ENCODE data around the gene IL22RA1. TPM values are rescaled to one million over a fixed set of nuclear protein-coding genes. Genes with fewer than 3 reads are reported as not detected.

IL22RA1 gene
- total and polyA plus RNA-seq, 7 donors = 0.16 to 18.5 (median 7.2) TPM; not detected in 2

DNA sequence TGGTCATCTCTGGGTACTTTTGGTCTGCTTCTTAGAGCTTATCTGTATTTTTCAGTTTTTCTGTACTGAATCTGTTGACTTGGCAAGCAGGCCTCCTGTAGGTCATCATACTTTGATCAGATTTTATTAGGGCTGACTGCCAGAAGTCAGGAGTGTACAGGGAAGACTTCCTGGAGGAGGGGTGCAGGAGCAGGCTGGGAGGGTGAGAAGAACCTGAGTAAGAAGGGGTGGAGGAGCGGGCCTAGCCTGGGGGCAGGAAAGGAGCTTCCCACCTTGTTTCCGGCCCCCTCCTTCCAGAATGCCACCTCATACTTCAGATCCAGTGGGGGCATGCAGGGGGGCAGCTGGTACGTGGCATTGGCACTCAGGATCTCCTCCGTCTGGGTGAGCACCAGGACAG, 18.3 kb upstream of the IL22RA1 start:
- Histone ChIP-seq H3K27me3 (no peaks in the 10 kb centered on the region), H3K4me3 (no peak overlapping the region), H3K27ac (no peak overlapping the region), H3K4me1 (no peaks in the 10 kb centered on the region), H3K9me3 (no peaks in the 10 kb centered on the region), H3K36me3 (no peaks in the 10 kb centered on the region)
- TF ChIP-seq CTCF (IDR thresholded peaks at IDR 0.05) (no peak), POLR2A (IDR thresholded peaks at IDR 0.05) (no peak), EP300 (IDR thresholded peaks at IDR 0.05) (no peak), POLR2AphosphoS5 (IDR thresholded peaks at IDR 0.05) (no peak)
- intact Hi-C loops (cut with DNase I) = no loop called here
- WGBS, 2 donors = 36 to 66% methylated on average over 4 of the region's 4 CpGs
- DNase-seq = no peak

- Histone ChIP-seq H3K4me3 (no peak overlapping the region), H3K27ac (no peak overlapping the region), H3K27me3 (no peaks in the 10 kb centered on the region), H3K9me3 (no peaks in the 10 kb centered on the region), H3K36me3 (no peaks in the 10 kb centered on the region), H3K4me1 (no peaks in the 10 kb centered on the region)
- intact Hi-C loops (cut with DNase I) = no loop called here
- WGBS, 2 donors = 91% methylated on average over 5 of the region's 5 CpGs
- DNase-seq = peak; percentile 8
- TF ChIP-seq POLR2AphosphoS5 (IDR thresholded peaks at IDR 0.05) (no peak), EP300 (IDR thresholded peaks at IDR 0.05) (no peak), CTCF (IDR thresholded peaks at IDR 0.05) (no peak), POLR2A (IDR thresholded peaks at IDR 0.05) (no peak)
Observed at GRCh38 chr1:24159366-24159765, 16.4 kb upstream of the IL22RA1 start.

- Histone ChIP-seq H3K27ac (no peak overlapping the region), H3K4me1 (no peaks in the 10 kb centered on the region), H3K4me3 (no peak overlapping the region), H3K27me3 (no peaks in the 10 kb centered on the region), H3K36me3 (no peaks in the 10 kb centered on the region), H3K9me3 (no peaks in the 10 kb centered on the region)
- DNase-seq = no peak
- WGBS, 2 donors = 89 to 91% methylated on average over 6 of the region's 6 CpGs
- TF ChIP-seq EP300 (IDR thresholded peaks at IDR 0.05) (no peak), POLR2A (IDR thresholded peaks at IDR 0.05) (no peak), POLR2AphosphoS5 (IDR thresholded peaks at IDR 0.05) (no peak), CTCF (IDR thresholded peaks at IDR 0.05) (no peak)
- intact Hi-C loops (cut with DNase I) = no loop called here
Observed at GRCh38 chr1:24157918-24158481, 15.1 kb upstream of the IL22RA1 start.

DNA sequence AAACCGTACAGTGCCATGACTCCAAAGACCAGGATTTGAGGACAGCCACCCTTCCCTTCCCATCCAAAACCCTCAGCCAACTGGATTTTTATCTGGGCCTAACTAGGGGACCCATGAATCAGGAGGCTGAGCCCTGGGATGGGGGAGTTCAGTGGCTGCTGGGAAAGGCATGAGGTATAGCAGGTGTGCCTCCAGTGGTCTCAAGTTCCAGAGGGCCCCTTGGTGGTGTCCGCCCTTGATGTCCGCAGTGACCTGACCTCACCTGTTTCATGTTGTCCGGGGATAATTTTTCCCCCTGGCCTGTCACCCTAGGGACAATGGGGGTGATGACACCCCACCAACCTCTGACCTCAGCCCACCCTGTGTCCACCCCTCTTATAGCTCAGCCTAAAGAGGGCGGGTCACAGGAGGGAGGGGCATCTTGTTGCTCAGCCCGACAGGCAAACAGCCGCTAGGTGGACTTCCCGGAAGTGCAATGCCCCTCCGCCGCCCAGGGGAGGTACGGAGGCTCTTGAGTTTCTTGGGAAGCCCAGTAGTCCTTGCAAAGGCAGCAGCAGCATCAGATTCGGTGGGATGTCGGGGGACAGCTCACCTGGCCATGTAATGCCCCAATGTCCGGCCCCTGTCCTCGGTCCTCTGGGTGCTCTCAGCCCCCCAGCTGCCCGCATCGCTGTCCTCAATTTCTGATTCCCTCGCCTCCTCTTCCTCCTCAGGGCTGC, 13.8 kb upstream of the IL22RA1 start:
- H3K4me3 ChIP-seq = no peak overlapping the region
- intact Hi-C loops (cut with DNase I) = no loop called here
- 94 to 95% methylated on average over 18 of the region's 18 CpGs for WGBS, 2 donors
- TF ChIP-seq POLR2A (IDR thresholded peaks at IDR 0.05) (no peak), CTCF (IDR thresholded peaks at IDR 0.05) (no peak), POLR2AphosphoS5 (IDR thresholded peaks at IDR 0.05) (no peak), EP300 (IDR thresholded peaks at IDR 0.05) (no peak)
- peaks cover 0 to 2% (median 1%) of the 10 kb centered on the region in 3 donors for H3K27me3 ChIP-seq
- no peaks in the 10 kb centered on the region for H3K9me3 ChIP-seq
- H3K4me1 ChIP-seq = no peaks in the 10 kb centered on the region
- H3K36me3 ChIP-seq = no peaks in the 10 kb centered on the region
- no peak overlapping the region for H3K27ac ChIP-seq
- no peak for DNase-seq
